HepG2 (cell line): ENCODE data around the gene MICB. TPM values are rescaled to one million over a fixed set of nuclear protein-coding genes. Genes with fewer than 3 reads are reported as not detected.

ENCODE experiments used
- ARNTL ChIP-seq: sonication (generic); formaldehyde crosslinking; IDR thresholded peaks from 2 replicates; pipeline ENCODE4 v1.4.0; 2020; ENCODE audit warnings: mild to moderate bottlenecking, missing genetic modification reagents
- HINFP ChIP-seq: sonication (generic); formaldehyde crosslinking; IDR thresholded peaks from 2 replicates; pipeline ENCODE4 v1.4.0; 2020; ENCODE audit warnings: low read depth, mild to moderate bottlenecking, missing genetic modification reagents
- HOXA7 ChIP-seq: sonication (generic); formaldehyde crosslinking; IDR thresholded peaks from 2 replicates; pipeline ENCODE4 v1.8.1; 2022; ENCODE audit warnings: mild to moderate bottlenecking, missing genetic modification reagents, moderate library complexity
- HOXA9 ChIP-seq: sonication (generic); formaldehyde crosslinking; IDR thresholded peaks from 2 replicates; pipeline ENCODE4 v1.8.1; 2022; ENCODE audit warnings: missing genetic modification reagents, mild to moderate bottlenecking, moderate library complexity, borderline replicate concordance
- NCOR1 ChIP-seq: fragments of 200-600 bp; sonication (generic); IDR thresholded peaks from 2 replicates; pipeline ENCODE4 v1.7.0; 2017; ENCODE audit warnings: antibody characterized with exemption, low read length, borderline replicate concordance
- NFATC3 ChIP-seq: sonication (generic); formaldehyde crosslinking; IDR thresholded peaks from 2 replicates; pipeline ENCODE4 v1.5.1; 2020; ENCODE audit warnings: mild to moderate bottlenecking, missing genetic modification reagents
- PAXIP1 ChIP-seq: sonication (generic); formaldehyde crosslinking; conservative IDR thresholded peaks from 2 replicates; pipeline ENCODE4 v1.4.0; 2020; ENCODE audit warnings: mild to moderate bottlenecking, missing genetic modification reagents, moderate library complexity
- PLSCR1 ChIP-seq: sonication (generic); formaldehyde crosslinking; IDR thresholded peaks from 2 replicates; pipeline ENCODE4 v1.5.0; 2020; ENCODE audit warnings: missing genetic modification reagents, mild to moderate bottlenecking, borderline replicate concordance
- POGZ ChIP-seq: sonication (generic); formaldehyde crosslinking; IDR thresholded peaks from 2 replicates; pipeline ENCODE4 v1.4.0; 2020; ENCODE audit warnings: mild to moderate bottlenecking, missing genetic modification reagents
- SP2 ChIP-seq: sonication (generic); formaldehyde crosslinking; IDR thresholded peaks from 2 replicates; pipeline ENCODE4 v1.5.1; 2020; ENCODE audit warnings: mild to moderate bottlenecking, missing genetic modification reagents
- ZNF263 ChIP-seq: sonication (generic); formaldehyde crosslinking; IDR thresholded peaks from 2 replicates; pipeline ENCODE4 v1.4.0; 2020; ENCODE audit warnings: missing genetic modification reagents
- ZNF414 ChIP-seq: sonication (generic); formaldehyde crosslinking; IDR thresholded peaks from 2 replicates; pipeline ENCODE4 v1.5.0; 2020; ENCODE audit warnings: missing genetic modification reagents
- ZNF530 ChIP-seq: sonication (generic); formaldehyde crosslinking; IDR thresholded peaks from 2 replicates; pipeline ENCODE4 v1.5.0; 2020; ENCODE audit warnings: low read depth, mild to moderate bottlenecking, missing genetic modification reagents
- polyA plus RNA-seq, 8 experiments: library from polyadenylated mRNA; depleted of rRNA in 3 of 8; stranded (reverse) in 7 of 8; unstranded in 1 of 8; fragments of >200 nt; fragmentation: Illumina TruSeq in 4 of 8; extraction: Trizol in 4 of 8; gene quantifications; 2 replicates each; pipeline versions ENCODE4 v1.2.1 to v1.2.3, GENCODE V29; 2011 to 2016; ENCODE audit warnings: low read depth in 4 of 8, missing spikeins in 1 of 8, mixed read lengths in 1 of 8; ENCODE audit not compliant: insufficient read depth in 1 of 8
- total RNA-seq, 5 experiments: library from RNA; depleted of rRNA; stranded (reverse); fragments of >200 nt; fragmentation: Illumina TruSeq; extraction: Trizol; gene quantifications; 2 replicates each; pipeline ENCODE4 v1.2.3, GENCODE V29; 2016; ENCODE audit warnings: low read depth in 1 of 5
- TF ChIP-seq, protein P1 (sequence below): sonication (generic); formaldehyde crosslinking; IDR thresholded peaks from 2 replicates; pipeline ENCODE4 v1.5.1; 2020; ENCODE audit warnings: mild to moderate bottlenecking, missing genetic modification reagents, moderate library complexity
- TF ChIP-seq, protein P2 (sequence below): sonication (generic); formaldehyde crosslinking; IDR thresholded peaks from 2 replicates; pipeline ENCODE4 v1.4.0; 2020; ENCODE audit warnings: missing genetic modification reagents, borderline replicate concordance

The MICB gene
- total and polyA plus RNA-seq, 2 of the 13 experiments (the other 11 are each of a cell fraction or from before 2014, with no cell fraction given): 12.5 to 12.8 TPM

DNA sequence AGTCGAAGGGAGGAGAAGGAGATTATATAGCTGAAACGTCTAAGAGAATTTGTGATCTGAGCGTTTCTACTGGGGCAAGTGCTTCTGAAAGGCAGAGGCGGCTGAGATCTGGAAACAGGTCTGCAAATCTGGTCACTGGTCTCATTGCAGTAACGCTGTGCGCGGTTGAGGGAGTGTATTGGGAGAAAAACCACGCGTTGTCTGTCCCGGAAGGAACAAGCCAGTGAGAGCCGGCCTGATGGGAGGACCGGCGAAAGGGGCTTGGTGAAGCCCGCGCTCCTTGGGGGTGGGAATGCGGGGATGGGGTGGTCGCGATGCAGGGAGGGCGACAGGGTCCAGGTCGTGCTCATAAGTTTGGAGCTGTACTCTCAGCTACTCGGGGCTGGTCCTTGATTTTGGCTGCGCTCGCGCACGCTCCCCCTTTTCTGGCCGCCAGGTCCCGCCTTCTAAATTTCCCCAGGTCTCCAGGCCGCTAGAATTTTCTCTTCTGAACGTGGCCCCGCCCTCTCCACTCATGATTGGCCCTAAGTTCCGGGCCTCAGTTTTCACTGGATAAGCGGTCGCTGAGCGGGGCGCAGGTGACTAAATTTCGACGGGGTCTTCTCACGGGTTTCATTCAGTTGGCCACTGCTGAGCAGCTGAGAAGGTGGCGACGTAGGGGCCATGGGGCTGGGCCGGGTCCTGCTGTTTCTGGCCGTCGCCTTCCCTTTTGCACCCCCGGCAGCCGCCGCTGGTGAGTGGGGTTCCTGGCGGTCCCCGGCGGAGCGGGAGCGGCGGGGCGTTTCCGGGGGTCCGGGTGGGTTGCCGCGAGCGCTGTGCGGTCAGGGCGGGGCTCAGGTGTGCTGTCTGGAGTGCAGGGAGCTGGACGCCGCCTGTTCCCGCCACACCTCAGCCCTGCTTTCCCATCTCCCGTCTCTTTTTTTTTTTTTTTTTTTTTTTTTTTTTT, at the start of gene MICB (continued):
- peak; percentile 79 for TF ChIP-seq SP2 (CRISPR knock-in tag)
- TF ChIP-seq ZNF414 (CRISPR knock-in tag): no peak
- TF ChIP-seq HOXA9: no peak
- TF ChIP-seq, protein P1, sequence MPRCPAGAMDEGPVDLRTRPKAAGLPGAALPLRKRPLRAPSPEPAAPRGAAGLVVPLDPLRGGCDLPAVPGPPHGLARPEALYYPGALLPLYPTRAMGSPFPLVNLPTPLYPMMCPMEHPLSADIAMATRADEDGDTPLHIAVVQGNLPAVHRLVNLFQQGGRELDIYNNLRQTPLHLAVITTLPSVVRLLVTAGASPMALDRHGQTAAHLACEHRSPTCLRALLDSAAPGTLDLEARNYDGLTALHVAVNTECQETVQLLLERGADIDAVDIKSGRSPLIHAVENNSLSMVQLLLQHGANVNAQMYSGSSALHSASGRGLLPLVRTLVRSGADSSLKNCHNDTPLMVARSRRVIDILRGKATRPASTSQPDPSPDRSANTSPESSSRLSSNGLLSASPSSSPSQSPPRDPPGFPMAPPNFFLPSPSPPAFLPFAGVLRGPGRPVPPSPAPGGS: no peak
- TF ChIP-seq PAXIP1 (CRISPR knock-in tag): no peak
- TF ChIP-seq NFATC3 (CRISPR knock-in tag): no peak
- TF ChIP-seq ZNF530 (CRISPR knock-in tag): no peak
- TF ChIP-seq HINFP: no peak
- TF ChIP-seq HOXA7: no peak
- TF ChIP-seq PLSCR1 (CRISPR knock-in tag): no peak
- peak; percentile 46; the same call in 1 of the 2 replicates for TF ChIP-seq POGZ (CRISPR knock-in tag)
- TF ChIP-seq, protein P2, sequence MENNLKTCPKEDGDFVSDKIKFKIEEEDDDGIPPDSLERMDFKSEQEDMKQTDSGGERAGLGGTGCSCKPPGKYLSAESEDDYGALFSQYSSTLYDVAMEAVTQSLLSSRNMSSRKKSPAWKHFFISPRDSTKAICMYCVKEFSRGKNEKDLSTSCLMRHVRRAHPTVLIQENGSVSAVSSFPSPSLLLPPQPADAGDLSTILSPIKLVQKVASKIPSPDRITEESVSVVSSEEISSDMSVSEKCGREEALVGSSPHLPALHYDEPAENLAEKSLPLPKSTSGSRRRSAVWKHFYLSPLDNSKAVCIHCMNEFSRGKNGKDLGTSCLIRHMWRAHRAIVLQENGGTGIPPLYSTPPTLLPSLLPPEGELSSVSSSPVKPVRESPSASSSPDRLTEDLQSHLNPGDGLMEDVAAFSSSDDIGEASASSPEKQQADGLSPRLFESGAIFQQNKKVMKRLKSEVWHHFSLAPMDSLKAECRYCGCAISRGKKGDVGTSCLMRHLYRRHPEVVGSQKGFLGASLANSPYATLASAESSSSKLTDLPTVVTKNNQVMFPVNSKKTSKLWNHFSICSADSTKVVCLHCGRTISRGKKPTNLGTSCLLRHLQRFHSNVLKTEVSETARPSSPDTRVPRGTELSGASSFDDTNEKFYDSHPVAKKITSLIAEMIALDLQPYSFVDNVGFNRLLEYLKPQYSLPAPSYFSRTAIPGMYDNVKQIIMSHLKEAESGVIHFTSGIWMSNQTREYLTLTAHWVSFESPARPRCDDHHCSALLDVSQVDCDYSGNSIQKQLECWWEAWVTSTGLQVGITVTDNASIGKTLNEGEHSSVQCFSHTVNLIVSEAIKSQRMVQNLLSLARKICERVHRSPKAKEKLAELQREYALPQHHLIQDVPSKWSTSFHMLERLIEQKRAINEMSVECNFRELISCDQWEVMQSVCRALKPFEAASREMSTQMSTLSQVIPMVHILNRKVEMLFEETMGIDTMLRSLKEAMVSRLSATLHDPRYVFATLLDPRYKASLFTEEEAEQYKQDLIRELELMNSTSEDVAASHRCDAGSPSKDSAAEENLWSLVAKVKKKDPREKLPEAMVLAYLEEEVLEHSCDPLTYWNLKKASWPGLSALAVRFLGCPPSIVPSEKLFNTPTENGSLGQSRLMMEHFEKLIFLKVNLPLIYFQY (CRISPR knock-in tag): no peak; the same call in 1 of the 2 replicates
- peak; percentile 50; the same call in 1 of the 2 replicates for TF ChIP-seq ZNF263 (CRISPR knock-in tag)
- no peak for TF ChIP-seq ARNTL (CRISPR knock-in tag)
- TF ChIP-seq NCOR1: no peak
